Epithelial cell of proximal tubule (primary cell): ENCODE data around the gene FOXL3. TPM values are rescaled to one million over a fixed set of nuclear protein-coding genes. Genes with fewer than 3 reads are reported as not detected.
"Not testable (repeated sequence)": the region's sequence is repeated elsewhere in the genome, so short reads cannot be mapped to it uniquely, and the experiment has no call there.

Source experiments
- DNase-seq: peaks from one replicate; pipeline ENCODE4 v3.0.0-alpha.2; 2011; ENCODE audit warnings: low read depth
- H3K4me3 ChIP-seq: 2 replicates; pipeline ENCODE4 v1.5.1; 2011; ENCODE audit warnings: low read depth, mild to moderate bottlenecking, low read length
- total RNA-seq: library from RNA; depleted of rRNA; stranded (reverse); fragments of >200 nt; gene quantifications from 2 replicates; pipeline ENCODE4 v1.2.3, GENCODE V29; 2015
- TF ChIP-seq, protein P1 (sequence below): conservative IDR thresholded peaks from 2 replicates; pipeline ENCODE4 v1.5.1; 2012; ENCODE audit warnings: low read depth, mild to moderate bottlenecking, low read length

FOXL3 gene
- not detected in 2 replicates for total RNA-seq

DNA sequence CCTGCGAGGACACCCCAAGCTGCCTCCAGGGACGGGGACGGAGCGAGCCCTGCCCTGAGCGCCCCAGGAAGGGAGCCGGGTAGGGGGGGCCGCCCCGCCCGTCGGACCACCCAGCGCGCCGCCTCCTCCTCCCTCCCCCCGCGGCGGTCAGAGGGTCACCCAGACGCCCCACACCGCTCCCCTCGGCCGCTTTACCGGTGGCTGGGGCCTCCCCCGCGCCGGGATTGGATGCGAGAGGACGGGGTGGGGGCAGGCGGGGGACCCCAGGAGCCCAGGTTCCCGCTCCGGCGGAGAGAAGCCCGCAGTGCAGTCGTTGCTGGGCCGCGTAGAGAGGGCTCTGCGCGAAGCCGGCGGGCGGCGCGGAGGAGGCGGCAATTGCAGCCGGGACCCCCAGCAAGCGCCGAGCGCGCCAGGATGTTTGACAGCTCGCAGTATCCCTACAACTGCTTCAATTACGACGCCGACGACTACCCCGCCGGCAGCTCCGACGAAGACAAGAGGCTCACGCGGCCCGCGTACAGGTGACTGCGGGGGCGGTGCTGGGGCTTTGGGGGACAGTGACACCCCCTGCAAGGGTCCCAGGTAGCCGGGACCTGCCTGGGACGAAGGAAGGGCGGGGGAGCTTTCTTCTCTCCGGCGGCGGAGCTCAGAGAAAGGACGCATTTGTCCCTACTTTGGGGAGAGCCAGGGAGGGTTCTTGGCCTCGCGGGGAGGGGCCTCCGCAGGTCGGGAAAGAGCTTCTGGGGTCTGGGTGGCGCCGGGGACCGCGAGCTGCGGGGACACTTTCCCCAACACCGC lies at the start of gene FOXL3:
Gene FOXL3 (plus strand): TSS at position 415 of the 798 bp plus-strand sequence. CDS start 0 bp downstream, at position 415.
- no peak for DNase-seq
- TF ChIP-seq, protein P1, sequence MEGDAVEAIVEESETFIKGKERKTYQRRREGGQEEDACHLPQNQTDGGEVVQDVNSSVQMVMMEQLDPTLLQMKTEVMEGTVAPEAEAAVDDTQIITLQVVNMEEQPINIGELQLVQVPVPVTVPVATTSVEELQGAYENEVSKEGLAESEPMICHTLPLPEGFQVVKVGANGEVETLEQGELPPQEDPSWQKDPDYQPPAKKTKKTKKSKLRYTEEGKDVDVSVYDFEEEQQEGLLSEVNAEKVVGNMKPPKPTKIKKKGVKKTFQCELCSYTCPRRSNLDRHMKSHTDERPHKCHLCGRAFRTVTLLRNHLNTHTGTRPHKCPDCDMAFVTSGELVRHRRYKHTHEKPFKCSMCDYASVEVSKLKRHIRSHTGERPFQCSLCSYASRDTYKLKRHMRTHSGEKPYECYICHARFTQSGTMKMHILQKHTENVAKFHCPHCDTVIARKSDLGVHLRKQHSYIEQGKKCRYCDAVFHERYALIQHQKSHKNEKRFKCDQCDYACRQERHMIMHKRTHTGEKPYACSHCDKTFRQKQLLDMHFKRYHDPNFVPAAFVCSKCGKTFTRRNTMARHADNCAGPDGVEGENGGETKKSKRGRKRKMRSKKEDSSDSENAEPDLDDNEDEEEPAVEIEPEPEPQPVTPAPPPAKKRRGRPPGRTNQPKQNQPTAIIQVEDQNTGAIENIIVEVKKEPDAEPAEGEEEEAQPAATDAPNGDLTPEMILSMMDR, result no peak
- no peak within 1 kb of the TSS for H3K4me3 ChIP-seq

DNA sequence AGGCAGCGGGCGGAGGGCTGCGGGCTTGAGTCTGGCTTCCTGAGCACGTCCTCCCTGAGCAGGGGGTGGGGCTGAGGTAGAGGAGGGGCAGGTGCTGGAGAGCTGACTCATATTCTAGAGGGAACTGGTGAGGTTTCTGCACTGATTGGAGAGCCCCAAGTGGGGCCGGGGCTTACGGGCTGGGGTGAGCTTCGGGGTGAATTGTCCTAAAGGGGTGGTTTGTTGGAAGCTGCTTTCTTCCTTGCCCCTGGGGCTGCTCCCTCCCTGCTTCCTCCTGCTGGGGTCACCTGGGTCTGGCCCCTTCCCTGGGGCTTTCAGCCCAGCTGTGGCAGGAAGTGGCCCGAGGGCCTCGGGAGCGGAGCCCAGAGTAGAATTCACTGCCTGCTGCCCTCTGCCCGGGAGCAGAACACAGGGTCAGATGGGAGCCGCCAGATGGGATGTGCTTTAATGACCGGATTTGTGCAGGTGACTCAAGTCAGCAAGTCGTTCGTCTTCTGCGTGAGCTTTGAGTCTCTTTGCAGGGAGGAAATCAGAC lies 49.0 kb upstream of the FOXL3 start:
- TF ChIP-seq, protein P1, result no peak
- DNase-seq, result no peak
- no peak overlapping the region for H3K4me3 ChIP-seq

DNA sequence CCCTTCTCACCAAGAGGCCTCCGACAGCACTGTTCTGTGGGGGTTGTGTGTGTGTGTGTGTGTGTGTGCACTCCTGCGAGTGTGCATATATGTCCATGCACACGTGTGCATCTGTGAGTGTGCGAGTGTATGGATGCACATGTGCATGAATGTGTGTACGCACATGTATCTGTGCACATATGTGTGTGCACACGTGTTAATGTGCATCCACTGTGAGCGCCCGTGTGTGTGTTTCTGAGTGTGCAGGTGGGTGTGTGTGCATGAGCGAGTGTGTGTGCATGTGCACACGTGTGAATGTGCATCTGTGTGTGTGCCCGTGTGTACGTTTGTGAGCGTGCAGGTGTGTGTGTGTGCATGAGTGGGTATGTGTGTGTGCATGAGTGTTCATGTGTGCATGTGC lies 48.5 kb upstream of the FOXL3 start:
- H3K4me3 ChIP-seq, result no peak overlapping the region
- no peak for DNase-seq
- TF ChIP-seq, protein P1, result no peak

DNA sequence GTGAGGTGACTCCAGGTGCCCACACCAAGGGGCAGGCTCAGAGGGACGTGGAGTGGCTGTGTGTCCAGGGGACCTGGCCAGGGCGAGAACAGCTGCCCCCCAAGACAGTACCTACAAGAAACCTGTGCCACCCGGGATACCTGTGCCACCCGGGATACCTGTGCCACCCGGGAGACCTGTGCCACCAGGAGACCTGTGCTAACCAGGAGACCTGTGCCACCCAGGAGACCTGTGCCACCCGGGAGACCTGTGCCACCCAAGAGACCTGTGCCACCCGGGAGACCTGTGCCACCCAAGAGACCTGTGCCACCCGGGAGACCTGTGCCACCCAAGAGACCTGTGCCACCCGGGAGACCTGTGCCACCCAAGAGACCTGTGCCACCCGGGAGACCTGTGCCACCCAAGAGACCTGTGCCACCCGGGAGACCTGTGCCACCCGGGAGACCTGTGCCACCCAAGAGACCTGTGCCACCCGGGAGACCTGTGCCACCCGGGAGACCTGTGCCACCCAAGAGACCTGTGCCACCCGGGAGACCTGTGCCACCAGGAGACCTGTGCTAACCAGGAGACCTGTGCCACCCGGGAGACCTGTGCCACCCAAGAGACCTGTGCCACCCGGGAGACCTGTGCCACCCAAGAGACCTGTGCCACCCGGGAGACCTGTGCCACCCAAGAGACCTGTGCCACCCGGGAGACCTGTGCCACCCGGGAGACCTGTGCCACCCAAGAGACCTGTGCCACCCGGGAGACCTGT lies 47.0 kb upstream of the FOXL3 start:
- not testable (repeated sequence) for DNase-seq, H3K4me3 ChIP-seq

DNA sequence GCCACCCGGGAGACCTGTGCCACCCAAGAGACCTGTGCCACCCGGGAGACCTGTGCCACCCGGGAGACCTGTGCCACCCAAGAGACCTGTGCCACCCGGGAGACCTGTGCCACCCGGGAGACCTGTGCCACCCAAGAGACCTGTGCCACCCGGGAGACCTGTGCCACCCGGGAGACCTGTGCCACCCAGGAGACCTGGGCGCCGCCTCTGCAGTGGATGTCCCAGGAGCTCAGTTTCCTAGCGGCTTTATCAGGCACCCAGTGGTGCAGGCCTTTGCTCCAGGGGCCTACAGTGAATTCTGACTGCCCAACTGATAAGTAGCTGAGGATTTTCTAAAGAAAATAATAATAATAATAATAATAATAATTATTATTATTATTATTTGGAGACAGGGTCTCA lies 46.4 kb upstream of the FOXL3 start:
- not testable (repeated sequence) for DNase-seq, H3K4me3 ChIP-seq

DNA sequence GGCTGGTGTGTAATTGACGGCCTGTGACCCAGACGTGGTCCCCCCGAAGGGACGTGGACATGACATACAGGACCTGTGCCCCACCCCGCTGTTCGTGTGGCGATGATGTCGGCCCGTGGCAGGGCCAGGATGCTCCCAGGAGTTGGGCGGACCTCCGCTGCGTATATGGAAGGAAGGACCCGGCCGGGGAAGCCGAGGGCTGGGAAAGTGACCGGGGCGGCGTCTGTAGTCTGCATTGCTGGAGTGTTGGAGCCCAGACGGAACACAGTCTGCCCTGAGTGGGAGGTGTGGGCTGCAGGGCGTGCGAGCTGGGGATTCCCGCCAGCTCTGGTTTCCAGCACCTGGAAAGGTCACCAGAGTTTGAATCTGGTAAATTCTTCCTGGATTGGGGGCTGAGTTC lies 45.0 kb upstream of the FOXL3 start:
- TF ChIP-seq, protein P1, result no peak
- H3K4me3 ChIP-seq, result no peak overlapping the region
- no peak for DNase-seq

DNA sequence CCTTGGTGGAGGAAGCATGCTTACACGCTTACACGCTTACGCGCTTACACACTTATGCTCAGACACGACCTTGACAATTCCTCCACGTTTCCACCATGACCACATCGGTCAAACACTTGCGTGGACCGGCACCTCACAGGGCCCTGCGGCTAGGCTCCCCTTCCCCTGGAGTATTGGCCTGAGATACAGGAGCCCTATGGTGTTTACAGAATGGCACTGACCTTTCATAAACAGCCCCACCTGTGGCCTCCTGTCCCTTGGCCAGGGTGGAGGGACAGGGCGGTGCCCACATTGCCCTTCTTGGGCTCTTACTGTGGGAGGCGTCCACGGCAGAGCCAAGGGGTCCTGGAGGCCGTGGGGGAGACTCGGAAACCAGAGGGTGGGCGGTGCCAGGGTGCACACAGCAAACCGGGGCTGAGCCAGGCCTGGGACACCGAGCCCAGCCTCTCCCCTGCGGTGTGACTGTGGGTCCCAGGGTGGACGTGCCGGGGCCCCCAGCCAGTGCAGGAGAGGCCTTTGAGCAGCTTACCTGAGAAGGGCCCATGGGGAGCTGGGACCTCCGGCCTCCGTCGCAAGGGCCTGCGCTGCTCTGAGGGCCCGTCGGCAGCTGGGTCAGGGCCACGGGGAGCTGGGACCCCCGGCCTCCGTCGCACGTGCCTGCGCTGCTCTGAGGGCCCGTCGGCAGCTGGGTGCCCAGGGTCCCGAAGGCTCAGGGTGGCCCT lies 44.2 kb upstream of the FOXL3 start:
- no peak for DNase-seq
- H3K4me3 ChIP-seq, result no peak overlapping the region
- TF ChIP-seq, protein P1, result no peak
